Subcutaneous abdominal adipose tissue (tissue), 5 donors: Measurements from ENCODE around the gene ANO8.
A peak's percentile ranks its signal among the peaks of the same experiment; 100 is the strongest.

Experiments
- H3K27ac ChIP-seq: one replicate; pipeline ENCODE4 v1.7.0; 2013; ENCODE audit warnings: low read depth, mild to moderate bottlenecking, inconsistent platforms, low read length, moderate library complexity
- H3K27me3 ChIP-seq, 5 donors: one replicate each; pipeline ENCODE4 v1.7.0; 2013; ENCODE audit warnings: low read length in 5 of 5, inconsistent platforms in 1 of 5; ENCODE audit not compliant: control insufficient read depth in 5 of 5, insufficient read depth in 4 of 5
- H3K36me3 ChIP-seq, 5 donors: one replicate each; pipeline ENCODE4 v1.7.0; 2013; ENCODE audit warnings: low read length in 5 of 5; ENCODE audit not compliant: control insufficient read depth in 5 of 5, insufficient read depth in 5 of 5
- H3K4me1 ChIP-seq, 5 donors: one replicate each; pipeline ENCODE4 v1.7.0; 2013; ENCODE audit warnings: low read length in 5 of 5, mild to moderate bottlenecking in 3 of 5, moderate library complexity in 1 of 5; ENCODE audit not compliant: control insufficient read depth in 5 of 5, insufficient read depth in 5 of 5
- H3K4me3 ChIP-seq, 5 donors: one replicate each; pipeline ENCODE4 v1.7.0; 2013; ENCODE audit warnings: low read length in 5 of 5, low read depth in 1 of 5
- H3K9ac ChIP-seq, 5 donors: one replicate each; pipeline ENCODE4 v1.7.0; 2013; ENCODE audit warnings: low read length in 5 of 5, mild to moderate bottlenecking in 4 of 5, moderate library complexity in 3 of 5
- H3K9me3 ChIP-seq, 5 donors: one replicate each; pipeline ENCODE4 v1.7.0; 2013; ENCODE audit warnings: low read length in 5 of 5; ENCODE audit not compliant: control insufficient read depth in 5 of 5
- donor health status: healthy.
- donor health status: healthy.
- donor health status: healthy.
- donor health status: healthy.
- donor health status: healthy.

Gene ANO8

GRCh38 chr19:17311455-17312188 lies 23.0 kb downstream of the ANO8 start:
- no peak overlapping the region for H3K27ac ChIP-seq
- H3K36me3 ChIP-seq: peaks cover 0 to 43% (median 25%) of the 10 kb centered on the region in 5 donors
- H3K9ac ChIP-seq: peak overlapping the region in 1 of 5 donors; percentile 30
- H3K27me3 ChIP-seq: no peaks in the 10 kb centered on the region
- H3K9me3 ChIP-seq: no peaks in the 10 kb centered on the region
- peaks cover 6 to 33% (median 22%) of the 10 kb centered on the region in 5 donors for H3K4me1 ChIP-seq
- H3K4me3 ChIP-seq: no peak overlapping the region

DNA sequence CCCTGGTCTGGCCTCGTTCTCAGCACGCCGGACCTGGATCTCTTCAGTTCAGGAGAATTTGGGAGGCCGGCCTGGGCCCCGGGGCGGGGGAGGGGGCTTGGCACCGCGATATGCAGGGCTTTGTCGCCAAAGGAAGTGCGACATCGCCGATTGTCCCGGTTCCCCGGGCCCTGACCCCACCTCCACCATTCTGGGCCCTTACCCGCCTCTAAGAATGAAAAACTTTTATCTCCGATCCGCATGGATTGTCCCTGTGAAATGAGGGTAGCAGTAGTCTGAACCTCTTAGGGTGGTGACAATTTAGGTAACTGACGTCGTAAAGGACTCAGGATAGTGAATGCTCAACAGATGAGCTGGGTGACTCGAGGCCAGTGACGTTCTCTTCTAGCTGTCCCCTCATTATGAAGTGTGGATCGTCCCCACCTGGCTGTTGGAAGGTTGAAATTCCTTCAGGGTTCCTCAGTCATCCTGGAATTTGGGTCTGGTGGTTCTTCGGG lies 24.6 kb downstream of the ANO8 start:
- Histone ChIP-seq H3K27ac (peak overlapping the region; percentile 67), H3K4me1 (peaks cover 6 to 49% (median 33%) of the 10 kb centered on the region in 5 donors), H3K27me3 (no peaks in the 10 kb centered on the region), H3K36me3 (peaks cover 0 to 35% (median 16%) of the 10 kb centered on the region in 5 donors), H3K4me3 (peak overlapping the region; percentile 73 to 93 (median 89)), H3K9me3 (no peaks in the 10 kb centered on the region), H3K9ac (peak overlapping the region in 4 of 5 donors; percentile 86 to 92 (median 88))

- H3K27me3 ChIP-seq: no peaks in the 10 kb centered on the region
- H3K4me3 ChIP-seq: peak within 1 kb of the TSS; percentile 73 to 93 (median 89)
- H3K27ac ChIP-seq: peak within 1 kb of the TSS; percentile 67
- H3K9ac ChIP-seq: peak within 1 kb of the TSS in 4 of 5 donors; percentile 86 to 92 (median 88)
- peaks cover 0 to 29% (median 11%) of the 10 kb centered on the region in 5 donors for H3K36me3 ChIP-seq
- H3K9me3 ChIP-seq: no peaks in the 10 kb centered on the region
- H3K4me1 ChIP-seq: peaks cover 6 to 55% (median 40%) of the 10 kb centered on the region in 5 donors
These were observed 25.3 kb downstream of the ANO8 start, which contains the start of gene DDA1 for GRCh38 chr19:17309198-17309964. Gene DDA1, plus strand, starts transcription at chr19:17309563. Its CDS starts 92 bp downstream, at chr19:17309655.

- H3K27me3 ChIP-seq: no peaks in the 10 kb centered on the region
- peaks cover 9 to 70% (median 48%) of the 10 kb centered on the region in 5 donors for H3K4me1 ChIP-seq
- no peaks in the 10 kb centered on the region for H3K9me3 ChIP-seq
- no peak overlapping the region for H3K9ac ChIP-seq
- no peak overlapping the region for H3K27ac ChIP-seq
- no peak overlapping the region for H3K4me3 ChIP-seq
- H3K36me3 ChIP-seq: peaks cover 0 to 17% (median 4%) of the 10 kb centered on the region in 5 donors
These were observed 26.7 kb downstream of the ANO8 start for GRCh38 chr19:17307876-17308377.

GRCh38 chr19:17306285-17306714 lies 28.4 kb downstream of the ANO8 start:
- peak overlapping the region; percentile 86 for H3K27ac ChIP-seq
- peak overlapping the region in 4 of 5 donors; percentile 72 to 89 (median 83) for H3K9ac ChIP-seq
- no peaks in the 10 kb centered on the region for H3K27me3 ChIP-seq
- H3K4me3 ChIP-seq: peak overlapping the region; percentile 55 to 86 (median 79)
- H3K4me1 ChIP-seq: peaks cover 9 to 68% (median 51%) of the 10 kb centered on the region in 5 donors
- no peaks in the 10 kb centered on the region for H3K9me3 ChIP-seq
- peaks cover 0 to under 1% (median 0%) of the 10 kb centered on the region in 5 donors for H3K36me3 ChIP-seq

GRCh38 chr19:17305517-17306284 lies 29.0 kb downstream of the ANO8 start, which contains the start of gene MRPL34:
Gene MRPL34, plus strand, starts transcription at chr19:17305872. Its CDS starts 21 bp downstream, at chr19:17305893.
- Histone ChIP-seq H3K4me3 (peak within 1 kb of the TSS; percentile 55 to 86 (median 79)), H3K9ac (peak within 1 kb of the TSS; percentile 48 to 89 (median 81)), H3K4me1 (peaks cover 9 to 65% (median 49%) of the 10 kb centered on the region in 5 donors), H3K9me3 (no peaks in the 10 kb centered on the region), H3K36me3 (peaks cover 0 to 3% (median 2%) of the 10 kb centered on the region in 5 donors), H3K27ac (peak within 1 kb of the TSS; percentile 86), H3K27me3 (no peaks in the 10 kb centered on the region)

DNA sequence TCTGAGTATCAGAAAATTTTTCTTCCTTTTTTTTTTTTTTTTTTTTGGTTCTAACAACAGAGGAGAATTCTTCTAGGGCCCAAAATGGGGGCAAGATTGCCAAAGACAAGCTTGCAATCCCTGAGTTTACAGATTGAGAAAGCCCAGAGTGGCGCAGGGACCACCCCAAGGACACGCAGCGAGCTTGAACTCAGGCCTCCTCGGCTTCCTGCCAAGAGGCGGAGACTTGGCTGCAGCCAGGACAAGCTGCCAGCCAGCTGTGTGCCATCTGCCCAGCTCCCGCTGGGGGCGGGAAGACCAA lies 29.5 kb downstream of the ANO8 start:
- peaks cover 4 to 60% (median 45%) of the 10 kb centered on the region in 5 donors for H3K4me1 ChIP-seq
- peak overlapping the region in 4 of 5 donors; percentile 78 to 86 (median 80) for H3K4me3 ChIP-seq

GRCh38 chr19:17304386-17305215 lies 30.1 kb downstream of the ANO8 start:
- no peaks in the 10 kb centered on the region for H3K9me3 ChIP-seq
- peaks cover 0 to 6% (median 2%) of the 10 kb centered on the region in 5 donors for H3K36me3 ChIP-seq
- H3K27me3 ChIP-seq: no peaks in the 10 kb centered on the region
- peak overlapping the region; percentile 86 for H3K27ac ChIP-seq
- H3K9ac ChIP-seq: no peak overlapping the region
- H3K4me1 ChIP-seq: peaks cover 3 to 54% (median 40%) of the 10 kb centered on the region in 5 donors
- no peak overlapping the region for H3K4me3 ChIP-seq

More for the DNA sequence above, 29.5 kb downstream of the ANO8 start:
- Histone ChIP-seq H3K9ac (no peak overlapping the region), H3K27me3 (no peaks in the 10 kb centered on the region), H3K36me3 (peaks cover 0 to 6% (median 2%) of the 10 kb centered on the region in 5 donors), H3K27ac (peak overlapping the region; percentile 86), H3K9me3 (no peaks in the 10 kb centered on the region)
